Mucosa of gallbladder (tissue), 1 donor: ENCODE results near the gene HOXB2. TPM values are rescaled to one million over a fixed set of nuclear protein-coding genes. Genes with fewer than 3 reads are reported as not detected.

Experiments used
- total RNA-seq: library from RNA; stranded (reverse); gene quantifications from one replicate; pipeline ENCODE4 v1.2.1, GENCODE V29; 2021
- donor health status: DM: no; HTN: no; CAD: no.

Gene HOXB2
- total RNA-seq, 1 donor from 2014 or later, result 23.4 TPM

Other genes starting within 250 kb of the HOXB2 start
- 5.4 TPM for gene SKAP1, start 114.9 kb downstream of the HOXB2 start, total RNA-seq
- not detected for gene HOXB1, start 14.1 kb downstream of the HOXB2 start, total RNA-seq
- 6.4 TPM for gene HOXB4, start 33.2 kb upstream of the HOXB2 start, total RNA-seq
- 17.2 TPM for gene HOXB3, start 45.1 kb upstream of the HOXB2 start, total RNA-seq
- 0.49 TPM for gene HOXB5, start 48.7 kb upstream of the HOXB2 start, total RNA-seq
- 2.0 TPM for gene HOXB6, start 59.9 kb upstream of the HOXB2 start, total RNA-seq
- 0.92 TPM for gene HOXB7, start 65.9 kb upstream of the HOXB2 start, total RNA-seq
- not detected for gene HOXB8, start 70.2 kb upstream of the HOXB2 start, total RNA-seq
- gene HOXB9, start 81.2 kb upstream of the HOXB2 start, total RNA-seq, result 0.26 TPM
- not detected for gene PRAC1, start 177.4 kb upstream of the HOXB2 start, total RNA-seq
- not detected for gene PRAC2, start 178.1 kb upstream of the HOXB2 start, total RNA-seq
- gene HOXB13, start 183.6 kb upstream of the HOXB2 start, total RNA-seq, result 0.12 TPM